Astrocyte (in vitro differentiated cells and primary cell): Measurements from ENCODE around the gene IMMP2L. TPM values are rescaled to one million over a fixed set of nuclear protein-coding genes. Genes with fewer than 3 reads are reported as not detected.

Experiments
- DNase-seq: peaks from one replicate; pipeline ENCODE4 v3.0.0-alpha.2; 2010; ENCODE audit warnings: low read depth
- FAIRE-seq: peaks from 2 replicates; lab custom pipeline; 2011; peaks lifted over from hg19 to GRCh38; lab: Jason Lieb, UNC
- H2AFZ ChIP-seq: 2 replicates; pipeline ENCODE4 v1.6.0; 2012; ENCODE audit warnings: low read depth, low read length, inconsistent platforms
- H3K27ac ChIP-seq: 2 replicates; pipeline ENCODE4 v1.5.1; 2011; ENCODE audit warnings: low read depth, low read length, inconsistent platforms
- H3K27me3 ChIP-seq: 2 replicates; pipeline ENCODE4 v1.6.0; 2011; ENCODE audit warnings: low read length, inconsistent platforms; ENCODE audit not compliant: insufficient read depth
- H3K36me3 ChIP-seq: 2 replicates; pipeline ENCODE4 v1.5.1; 2011; ENCODE audit warnings: low read length, inconsistent platforms; ENCODE audit not compliant: insufficient read depth
- H3K4me1 ChIP-seq: 2 replicates; pipeline ENCODE4 v1.5.1; 2011; ENCODE audit warnings: low read length, inconsistent platforms; ENCODE audit not compliant: insufficient read depth
- H3K4me2 ChIP-seq: 2 replicates; pipeline ENCODE4 v1.6.0; 2012; ENCODE audit warnings: low read length, inconsistent platforms
- H3K4me3 ChIP-seq: 2 replicates; pipeline ENCODE4 v1.5.1; 2011; ENCODE audit warnings: low read depth, mild to moderate bottlenecking, low read length, inconsistent platforms; ENCODE audit not compliant: insufficient read depth
- H3K79me2 ChIP-seq: 2 replicates; pipeline ENCODE4 v1.6.0; 2012; ENCODE audit warnings: mild to moderate bottlenecking, low read length, inconsistent platforms; ENCODE audit not compliant: insufficient read depth
- H3K9ac ChIP-seq: 2 replicates; pipeline ENCODE4 v1.6.0; 2012; ENCODE audit warnings: mild to moderate bottlenecking, low read length, inconsistent platforms
- H3K9me3 ChIP-seq: 2 replicates; pipeline ENCODE4 v1.5.1; 2012; ENCODE audit warnings: low read depth, mild to moderate bottlenecking, low read length, inconsistent platforms; ENCODE audit not compliant: insufficient read depth
- H4K20me1 ChIP-seq: 2 replicates; pipeline ENCODE4 v1.6.0; 2012; ENCODE audit warnings: low read length, inconsistent platforms; ENCODE audit not compliant: insufficient read depth
- H3K27ac Mint-ChIP-seq: one replicate; pipeline ENCODE4 v1.8.0; 2021; ENCODE audit warnings: mild to moderate bottlenecking, mixed read lengths; ENCODE audit not compliant: unreplicated experiment
- H3K27me3 Mint-ChIP-seq: one replicate; pipeline ENCODE4 v1.8.0; 2021; ENCODE audit warnings: low read depth, mixed read lengths; ENCODE audit not compliant: unreplicated experiment
- H3K36me3 Mint-ChIP-seq: one replicate; pipeline ENCODE4 v1.8.0; 2021; ENCODE audit warnings: low read depth, mixed read lengths; ENCODE audit not compliant: unreplicated experiment
- H3K4me1 Mint-ChIP-seq: one replicate; pipeline ENCODE4 v1.8.0; 2021; ENCODE audit warnings: low read depth, mixed read lengths; ENCODE audit not compliant: unreplicated experiment
- H3K4me3 Mint-ChIP-seq: one replicate; pipeline ENCODE4 v1.8.0; 2021; ENCODE audit warnings: mild to moderate bottlenecking, moderate library complexity, mixed read lengths; ENCODE audit not compliant: unreplicated experiment
- H3K9me3 Mint-ChIP-seq: one replicate; pipeline ENCODE4 v1.8.0; 2021; ENCODE audit warnings: mild to moderate bottlenecking, mixed read lengths; ENCODE audit not compliant: unreplicated experiment
- EZH2 ChIP-seq: IDR thresholded peaks from 2 replicates; pipeline ENCODE4 v1.6.1; 2012; ENCODE audit warnings: mild to moderate bottlenecking, low read length, inconsistent platforms; ENCODE audit not compliant: insufficient read depth
- total RNA-seq: library from RNA; stranded (reverse); gene quantifications from 2 replicates; pipeline ENCODE4 v1.2.1, GENCODE V29; 2021
- TF ChIP-seq, protein P1 (sequence below): IDR thresholded peaks from 2 replicates; pipeline ENCODE4 v1.5.1; 2011; ENCODE audit warnings: low read depth, mild to moderate bottlenecking, inconsistent platforms, low read length, moderate library complexity; ENCODE audit not compliant: insufficient read depth

Gene IMMP2L
- total RNA-seq, 1 donor from 2014 or later: 13.8 TPM

- H3K27me3 ChIP-seq: no peaks in the 10 kb centered on the region
- H3K79me2 ChIP-seq: no peaks in the 10 kb centered on the region
- H3K36me3 ChIP-seq: no peaks in the 10 kb centered on the region
- no peak for TF ChIP-seq EZH2
- TF ChIP-seq, protein P1, sequence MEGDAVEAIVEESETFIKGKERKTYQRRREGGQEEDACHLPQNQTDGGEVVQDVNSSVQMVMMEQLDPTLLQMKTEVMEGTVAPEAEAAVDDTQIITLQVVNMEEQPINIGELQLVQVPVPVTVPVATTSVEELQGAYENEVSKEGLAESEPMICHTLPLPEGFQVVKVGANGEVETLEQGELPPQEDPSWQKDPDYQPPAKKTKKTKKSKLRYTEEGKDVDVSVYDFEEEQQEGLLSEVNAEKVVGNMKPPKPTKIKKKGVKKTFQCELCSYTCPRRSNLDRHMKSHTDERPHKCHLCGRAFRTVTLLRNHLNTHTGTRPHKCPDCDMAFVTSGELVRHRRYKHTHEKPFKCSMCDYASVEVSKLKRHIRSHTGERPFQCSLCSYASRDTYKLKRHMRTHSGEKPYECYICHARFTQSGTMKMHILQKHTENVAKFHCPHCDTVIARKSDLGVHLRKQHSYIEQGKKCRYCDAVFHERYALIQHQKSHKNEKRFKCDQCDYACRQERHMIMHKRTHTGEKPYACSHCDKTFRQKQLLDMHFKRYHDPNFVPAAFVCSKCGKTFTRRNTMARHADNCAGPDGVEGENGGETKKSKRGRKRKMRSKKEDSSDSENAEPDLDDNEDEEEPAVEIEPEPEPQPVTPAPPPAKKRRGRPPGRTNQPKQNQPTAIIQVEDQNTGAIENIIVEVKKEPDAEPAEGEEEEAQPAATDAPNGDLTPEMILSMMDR: no peak
- Mint-ChIP-seq H3K9me3 (no peaks in the 10 kb centered on the region), H3K4me3 (no peak overlapping the region), H3K27me3 (no peaks in the 10 kb centered on the region), H3K4me1 (peaks cover 39% of the 10 kb centered on the region), H3K36me3 (no peaks in the 10 kb centered on the region), H3K27ac (no peak overlapping the region)
- no peak for FAIRE-seq
- no peaks in the 10 kb centered on the region for H4K20me1 ChIP-seq
- no peak overlapping the region for H3K27ac ChIP-seq
- H3K4me1 ChIP-seq: peaks cover 8% of the 10 kb centered on the region
- no peak overlapping the region for H3K4me3 ChIP-seq
- H3K9ac ChIP-seq: no peak overlapping the region
- H3K4me2 ChIP-seq: no peak overlapping the region
- H3K9me3 ChIP-seq: no peaks in the 10 kb centered on the region
- no peak overlapping the region for H2AFZ ChIP-seq
- no peak for DNase-seq
Observed at GRCh38 chr7:111071556-111071955, 490.7 kb downstream of the IMMP2L start.

DNA sequence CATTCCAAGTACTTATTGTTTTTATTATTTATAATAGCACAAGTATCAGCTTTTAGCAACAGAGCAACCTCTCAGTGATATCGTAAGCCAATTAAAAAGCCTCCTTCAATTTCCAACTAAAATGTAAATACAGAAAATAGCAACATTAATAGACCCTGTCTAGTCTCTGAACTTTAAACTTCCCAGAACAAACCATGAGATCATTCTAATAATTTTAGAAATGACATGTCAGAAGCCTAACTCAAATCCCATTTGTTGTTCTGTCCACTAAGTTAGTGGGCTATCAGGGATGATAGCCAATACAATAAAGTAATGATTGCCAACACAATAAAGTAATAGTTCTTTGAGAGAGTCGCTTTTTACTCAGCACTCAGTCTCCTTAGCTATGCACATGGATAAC, 493.7 kb downstream of the IMMP2L start:
- Histone ChIP-seq H3K4me3 (no peak overlapping the region), H3K79me2 (no peaks in the 10 kb centered on the region), H3K9me3 (no peaks in the 10 kb centered on the region), H3K27ac (no peak overlapping the region), H3K27me3 (no peaks in the 10 kb centered on the region), H3K4me2 (no peak overlapping the region), H3K9ac (no peak overlapping the region), H3K36me3 (no peaks in the 10 kb centered on the region), H3K4me1 (no peaks in the 10 kb centered on the region), H4K20me1 (no peaks in the 10 kb centered on the region), H2AFZ (no peak overlapping the region)
- Mint-ChIP-seq H3K4me3 (no peak overlapping the region), H3K9me3 (peaks cover 12% of the 10 kb centered on the region), H3K36me3 (peaks cover 2% of the 10 kb centered on the region), H3K27me3 (no peaks in the 10 kb centered on the region), H3K4me1 (peaks cover 16% of the 10 kb centered on the region), H3K27ac (no peak overlapping the region)
- no peak for DNase-seq
- no peak for FAIRE-seq
- TF ChIP-seq, protein P1: no peak
- TF ChIP-seq EZH2: no peak

DNA sequence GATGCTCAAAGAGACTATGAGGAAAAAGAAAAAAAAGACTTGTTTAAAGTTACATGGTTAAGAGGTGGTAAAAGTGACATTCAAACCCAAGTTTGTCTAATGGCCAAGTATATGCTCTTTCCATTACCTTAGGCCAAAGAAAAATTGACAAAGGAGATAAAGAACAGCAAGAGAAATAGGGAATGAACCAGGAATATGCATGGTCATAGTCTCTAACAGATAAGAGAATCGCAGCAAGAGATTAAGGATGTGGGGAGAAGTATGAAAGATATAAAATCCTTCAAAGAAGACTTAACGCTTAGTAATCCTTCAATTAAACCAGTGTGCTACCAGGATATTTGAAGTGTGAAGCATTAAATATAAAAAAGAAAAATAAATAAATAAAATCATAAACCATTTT, 494.6 kb downstream of the IMMP2L start:
- Mint-ChIP-seq H3K4me1 (peaks cover 9% of the 10 kb centered on the region), H3K27ac (no peak overlapping the region), H3K4me3 (no peak overlapping the region), H3K36me3 (peaks cover 2% of the 10 kb centered on the region), H3K9me3 (peaks cover 16% of the 10 kb centered on the region), H3K27me3 (no peaks in the 10 kb centered on the region)
- Histone ChIP-seq H3K4me1 (no peaks in the 10 kb centered on the region), H3K9ac (no peak overlapping the region), H3K4me2 (no peak overlapping the region), H3K9me3 (peaks cover 6% of the 10 kb centered on the region), H4K20me1 (no peaks in the 10 kb centered on the region), H3K36me3 (no peaks in the 10 kb centered on the region), H2AFZ (no peak overlapping the region), H3K27ac (no peak overlapping the region), H3K27me3 (no peaks in the 10 kb centered on the region), H3K79me2 (no peaks in the 10 kb centered on the region), H3K4me3 (no peak overlapping the region)
- FAIRE-seq (no peak), DNase-seq (no peak)
- TF ChIP-seq, protein P1: no peak
- no peak for TF ChIP-seq EZH2
